Activated B cell treated with CpG ODN at 0.5 μM for 24 hours (primary cell): ENCODE measurements around the gene PAX3. TPM values are rescaled to one million over a fixed set of nuclear protein-coding genes. Genes with fewer than 3 reads are reported as not detected.

Experiments used
- ATAC-seq: fragments of 200-7000 bp; cut with Tn5 transposase; one replicate; pipeline ENCODE4 v1.10.0; 2021; ENCODE audit warnings: low read depth, mild to moderate bottlenecking, moderate library complexity
- CTCF ChIA-PET: fragments of 350-600 bp; sonication (Branson Sonifier 250); formaldehyde crosslinking; loops from one replicate; lab custom pipeline; 2021; ENCODE audit warnings: antibody characterized with exemption; lab: Charles Lee
- POLR2A ChIA-PET: fragments of 350-600 bp; sonication (Branson Sonifier 250); formaldehyde crosslinking; loops from one replicate; lab custom pipeline; 2021; ENCODE audit warnings: antibody characterized with exemption; lab: Charles Lee
- DNase-seq: peaks from one replicate; pipeline ENCODE4 v3.0.0; 2022
- H3K27ac Mint-ChIP-seq: one replicate; pipeline ENCODE4 v1.8.0; 2020; ENCODE audit warnings: mixed read lengths
- H3K27me3 Mint-ChIP-seq: one replicate; pipeline ENCODE4 v1.8.0; 2021; ENCODE audit warnings: mixed read lengths
- H3K36me3 Mint-ChIP-seq: one replicate; pipeline ENCODE4 v1.8.0; 2021; ENCODE audit warnings: low read depth, mixed read lengths
- H3K4me1 Mint-ChIP-seq: one replicate; pipeline ENCODE4 v1.8.0; 2021; ENCODE audit warnings: mixed read lengths
- H3K4me3 Mint-ChIP-seq: one replicate; pipeline ENCODE4 v1.8.0; 2020; ENCODE audit warnings: mild to moderate bottlenecking, mixed read lengths
- H3K9me3 Mint-ChIP-seq: one replicate; pipeline ENCODE4 v1.8.0; 2020; ENCODE audit warnings: mixed read lengths
- CTCF ChIP-seq: fragments of 200-600 bp; IDR thresholded peaks from one replicate; pipeline ENCODE4 v1.8.0; 2022; ENCODE audit warnings: antibody characterized with exemption, mild to moderate bottlenecking
- intact Hi-C: fragments of 100-400 bp; cut with micrococcal nuclease; formaldehyde crosslinking; loops from one replicate; pipeline ENCODE4 v1.15.1; 2024
- total RNA-seq: library from RNA; stranded (reverse); gene quantifications from 2 replicates; pipeline ENCODE4 v1.2.3, GENCODE V29; 2022

Gene PAX3
- total RNA-seq, 1 donor from 2014 or later = not detected

- no peak for TF ChIP-seq CTCF
- H3K9me3 Mint-ChIP-seq = no peaks in the 10 kb centered on the region
- no peak overlapping the region for H3K27ac Mint-ChIP-seq
- no peaks in the 10 kb centered on the region for H3K36me3 Mint-ChIP-seq
- CTCF ChIA-PET = no interaction called here
- H3K4me1 Mint-ChIP-seq = no peaks in the 10 kb centered on the region
- DNase-seq = no peak
- intact Hi-C loops = no loop called here
- ATAC-seq = no peak
- POLR2A ChIA-PET = no interaction called here
- peaks cover 69% of the 10 kb centered on the region for H3K27me3 Mint-ChIP-seq
- H3K4me3 Mint-ChIP-seq = no peak overlapping the region
Measured at GRCh38 chr2:222287862-222288479, 10.8 kb downstream of the PAX3 start.

GRCh38 chr2:222284466-222284865 is 14.3 kb downstream of the PAX3 start:
- Mint-ChIP-seq H3K27me3 (peaks cover 49% of the 10 kb centered on the region), H3K9me3 (no peaks in the 10 kb centered on the region), H3K36me3 (no peaks in the 10 kb centered on the region), H3K4me1 (no peaks in the 10 kb centered on the region), H3K27ac (no peak overlapping the region), H3K4me3 (no peak overlapping the region)
- no peak for ATAC-seq
- ChIA-PET CTCF (no interaction called here), POLR2A (no interaction called here)
- TF ChIP-seq CTCF = no peak
- intact Hi-C loops = no loop called here
- no peak for DNase-seq

- ChIA-PET CTCF (no interaction called here), POLR2A (no interaction called here)
- Mint-ChIP-seq H3K27me3 (peaks cover 40% of the 10 kb centered on the region), H3K27ac (no peak overlapping the region), H3K4me3 (no peak overlapping the region), H3K4me1 (no peaks in the 10 kb centered on the region), H3K36me3 (no peaks in the 10 kb centered on the region), H3K9me3 (no peaks in the 10 kb centered on the region)
- intact Hi-C loops = no loop called here
- DNase-seq = no peak
- TF ChIP-seq CTCF = no peak
- no peak for ATAC-seq
Measured at GRCh38 chr2:222283634-222284033, 15.2 kb downstream of the PAX3 start.

GRCh38 chr2:222281506-222281905 is 17.3 kb downstream of the PAX3 start:
- H3K27ac Mint-ChIP-seq = no peak overlapping the region
- H3K36me3 Mint-ChIP-seq = no peaks in the 10 kb centered on the region
- H3K27me3 Mint-ChIP-seq = peaks cover 30% of the 10 kb centered on the region
- intact Hi-C loops = no loop called here
- POLR2A ChIA-PET = no interaction called here
- no peaks in the 10 kb centered on the region for H3K4me1 Mint-ChIP-seq
- TF ChIP-seq CTCF = no peak
- ATAC-seq = no peak
- no peak for DNase-seq
- CTCF ChIA-PET = no interaction called here
- no peaks in the 10 kb centered on the region for H3K9me3 Mint-ChIP-seq
- no peak overlapping the region for H3K4me3 Mint-ChIP-seq

- no peaks in the 10 kb centered on the region for H3K36me3 Mint-ChIP-seq
Measured at GRCh38 chr2:222280795-222281194, 18.0 kb downstream of the PAX3 start.

More at GRCh38 chr2:222280795-222281194, 18.0 kb downstream of the PAX3 start:
- H3K27me3 Mint-ChIP-seq = peaks cover 31% of the 10 kb centered on the region
- CTCF ChIA-PET = no interaction called here
- POLR2A ChIA-PET = no interaction called here
- DNase-seq (no peak), ATAC-seq (no peak)
- no peak overlapping the region for H3K4me3 Mint-ChIP-seq
- TF ChIP-seq CTCF = no peak
- intact Hi-C loops = no loop called here
- no peaks in the 10 kb centered on the region for H3K4me1 Mint-ChIP-seq
- no peak overlapping the region for H3K27ac Mint-ChIP-seq
- H3K9me3 Mint-ChIP-seq = no peaks in the 10 kb centered on the region
